ENCODE measurements around the gene CDC73.
"Not testable (repeated sequence)": the region's sequence is repeated elsewhere in the genome, so short reads cannot be mapped to it uniquely, and the experiment has no call there.

The CDC73 gene

GRCh38 chr1:193181985-193182384 is 60.2 kb downstream of the CDC73 start:
- DNase-seq: no peak

GRCh38 chr1:193183019-193183627 is 61.3 kb downstream of the CDC73 start:
- DNase-seq: no peak

GRCh38 chr1:193184776-193185175 is 62.9 kb downstream of the CDC73 start:
- DNase-seq: no peak

GRCh38 chr1:193185211-193185610 is 63.4 kb downstream of the CDC73 start:
- no peak for DNase-seq

GRCh38 chr1:193185901-193186731 is 64.3 kb downstream of the CDC73 start, which contains the start of gene B3GALT2:
Gene B3GALT2 (minus strand): TSS chr1:193186613. CDS start chr1:193181562, 5,051 bp downstream.
- no peak for DNase-seq

GRCh38 chr1:193187114-193187513 is 65.3 kb downstream of the CDC73 start:
- no peak for DNase-seq

- not testable (repeated sequence) for DNase-seq
Measured at GRCh38 chr1:193188915-193189314, 67.1 kb downstream of the CDC73 start.

GRCh38 chr1:193189442-193190095 is 67.7 kb downstream of the CDC73 start:
- no peak for DNase-seq

GRCh38 chr1:193190096-193190744 is 68.4 kb downstream of the CDC73 start:
- no peak for DNase-seq

GRCh38 chr1:193192586-193192985 is 70.8 kb downstream of the CDC73 start:
- no peak for DNase-seq

- no peak for DNase-seq
Measured at GRCh38 chr1:193199940-193200339, 78.1 kb downstream of the CDC73 start.

GRCh38 chr1:193201021-193201420 is 79.2 kb downstream of the CDC73 start:
- DNase-seq: no peak

GRCh38 chr1:193210996-193211395 is 89.2 kb downstream of the CDC73 start:
- DNase-seq: no peak

GRCh38 chr1:193211539-193211938 is 89.7 kb downstream of the CDC73 start:
- no peak for DNase-seq

- no peak for DNase-seq
Measured at GRCh38 chr1:193212637-193213036, 90.8 kb downstream of the CDC73 start.

GRCh38 chr1:193213998-193214397 is 92.2 kb downstream of the CDC73 start:
- DNase-seq: no peak

- no peak for DNase-seq
Measured at GRCh38 chr1:193216920-193217319, 95.1 kb downstream of the CDC73 start.

- no peak for DNase-seq
Measured at GRCh38 chr1:193219391-193219790, 97.6 kb downstream of the CDC73 start.

GRCh38 chr1:193221651-193222050 is 99.8 kb downstream of the CDC73 start:
- no peak for DNase-seq

GRCh38 chr1:193222056-193222615 is 100.3 kb downstream of the CDC73 start:
- DNase-seq: no peak

GRCh38 chr1:193229136-193229535 is 107.3 kb downstream of the CDC73 start:
- no peak for DNase-seq

GRCh38 chr1:193231146-193231545 is 109.3 kb downstream of the CDC73 start:
- not testable (repeated sequence) for DNase-seq

GRCh38 chr1:193234530-193234929 is 112.7 kb downstream of the CDC73 start:
- DNase-seq: no peak
